GM23338 (cell line): Measurements from ENCODE around the gene TUBB1. TPM values are rescaled to one million over a fixed set of nuclear protein-coding genes. Genes with fewer than 3 reads are reported as not detected.

Experiments
- ATAC-seq: fragments of 200-7000 bp; cut with Tn5 transposase; 3 replicates; pipeline ENCODE4 v1.9.1; 2020
- DNase-seq: peaks from one replicate; pipeline ENCODE4 v3.0.0-alpha.2; 2015; ENCODE audit warnings: low spot score
- H2AFZ ChIP-seq: fragments of 200-600 bp; sonication (generic); 2 replicates; pipeline ENCODE4 v1.8.0; 2016; ENCODE audit warnings: antibody characterized with exemption, mild to moderate bottlenecking, moderate library complexity
- H3F3A ChIP-seq: fragments of 200-600 bp; sonication (generic); replicated peaks from 2 replicates; pipeline ENCODE4 v1.8.0; 2017; ENCODE audit warnings: antibody characterized with exemption, mixed run types, low read depth
- H3K27ac ChIP-seq: fragments of 200-600 bp; sonication (generic); 2 replicates; pipeline ENCODE4 v1.6.1; 2016; ENCODE audit warnings: low read depth
- H3K27me3 ChIP-seq: fragments of 200-600 bp; sonication (generic); 2 replicates; pipeline ENCODE4 v1.8.0; 2016; ENCODE audit warnings: mild to moderate bottlenecking, mixed run types, moderate library complexity; ENCODE audit not compliant: insufficient read depth
- H3K36me3 ChIP-seq: fragments of 200-600 bp; sonication (generic); 2 replicates; pipeline ENCODE4 v1.8.0; 2016; ENCODE audit warnings: mild to moderate bottlenecking; ENCODE audit not compliant: insufficient read depth
- H3K4me1 ChIP-seq: fragments of 200-600 bp; sonication (generic); 2 replicates; pipeline ENCODE4 v1.8.0; 2016; ENCODE audit warnings: mild to moderate bottlenecking, moderate library complexity; ENCODE audit not compliant: insufficient read depth
- H3K4me2 ChIP-seq: fragments of 200-600 bp; sonication (generic); 2 replicates; pipeline ENCODE4 v1.7.1; 2017; ENCODE audit warnings: mixed run types
- H3K4me3 ChIP-seq: fragments of 200-600 bp; sonication (generic); 2 replicates; pipeline ENCODE4 v1.6.1; 2016; ENCODE audit warnings: mixed run types
- H3K79me2 ChIP-seq: fragments of 200-600 bp; sonication (generic); replicated peaks from 2 replicates; pipeline ENCODE4 v1.8.0; 2017; ENCODE audit warnings: mild to moderate bottlenecking; ENCODE audit not compliant: insufficient read depth
- H3K9me2 ChIP-seq: fragments of 200-600 bp; sonication (generic); 2 replicates; pipeline ENCODE4 v1.8.0; 2017; ENCODE audit not compliant: insufficient read depth
- H4K20me1 ChIP-seq: fragments of 200-600 bp; sonication (generic); replicated peaks from 2 replicates; pipeline ENCODE4 v1.8.0; 2017; ENCODE audit warnings: mild to moderate bottlenecking; ENCODE audit not compliant: insufficient read depth
- H3K27ac Mint-ChIP-seq: 2 replicates; pipeline ENCODE4 v1.8.0; 2020; ENCODE audit warnings: inconsistent platforms, mild to moderate bottlenecking, moderate library complexity, mixed read lengths
- H3K27me3 Mint-ChIP-seq: 3 replicates; pipeline ENCODE4 v1.8.0; 2022; ENCODE audit warnings: low read depth, mild to moderate bottlenecking, moderate library complexity, mixed read lengths, inconsistent platforms; ENCODE audit not compliant: insufficient read depth, poor library complexity
- H3K36me3 Mint-ChIP-seq: 3 replicates; pipeline ENCODE4 v1.8.0; 2021; ENCODE audit warnings: low read depth, mild to moderate bottlenecking, inconsistent platforms, moderate library complexity, mixed read lengths
- H3K4me1 Mint-ChIP-seq: 3 replicates; pipeline ENCODE4 v1.8.0; 2020; ENCODE audit warnings: mild to moderate bottlenecking, inconsistent platforms, mixed read lengths
- H3K4me3 Mint-ChIP-seq: 3 replicates; pipeline ENCODE4 v1.8.0; 2021; ENCODE audit warnings: moderate library complexity, mild to moderate bottlenecking, inconsistent platforms, mixed read lengths
- H3K9me3 Mint-ChIP-seq: 3 replicates; pipeline ENCODE4 v1.8.0; 2020; ENCODE audit warnings: moderate library complexity, mild to moderate bottlenecking, inconsistent platforms, mixed read lengths
- CTCF ChIP-seq, 2 experiments: fragments of 200-600 bp in 1 of 2; sonication (generic) in 1 of 2; conservative IDR thresholded peaks; 2 replicates each; pipeline versions ENCODE4 v1.5.1 to v1.6.1; 2016 to 2017; ENCODE audit warnings: antibody characterized with exemption in 2 of 2, low read depth in 2 of 2, mild to moderate bottlenecking in 2 of 2, moderate library complexity in 1 of 2
- ETS1 ChIP-seq: IDR thresholded peaks from 2 replicates; pipeline ENCODE4 v1.6.1; 2016; ENCODE audit warnings: antibody characterized with exemption
- EZH2phosphoT487 ChIP-seq: fragments of 200-600 bp; sonication (generic); IDR thresholded peaks from one replicate; pipeline ENCODE4 v1.8.1; 2018; ENCODE audit warnings: antibody characterized with exemption; ENCODE audit not compliant: unreplicated experiment
- REST ChIP-seq: IDR thresholded peaks from one replicate; pipeline ENCODE4 v1.6.1; 2018; ENCODE audit warnings: antibody characterized with exemption; ENCODE audit not compliant: unreplicated experiment
- STAT1 ChIP-seq: IDR thresholded peaks from one replicate; pipeline ENCODE4 v1.6.1; 2016; ENCODE audit warnings: antibody characterized with exemption; ENCODE audit not compliant: unreplicated experiment
- polyA plus RNA-seq: library from polyadenylated mRNA; unstranded; fragments of >200 nt; fragmentation: Nextera tagmentation; extraction: Ambion mirVana; gene quantifications from 2 replicates; pipeline ENCODE4 v1.2.1, GENCODE V29; 2016
- total RNA-seq: library from RNA; depleted of rRNA; stranded (reverse); fragments of >200 nt; shearing (Covaris generic); gene quantifications from 2 replicates; pipeline ENCODE4 v1.2.3, GENCODE V29; 2014

TUBB1 gene
- total and polyA plus RNA-seq, 2 experiments from 2014 or later = not detected

- TF ChIP-seq CTCF (conservative IDR thresholded peaks at IDR 0.05; ENCODE audit: low read depth in 2 of 2) = no peak
Measured at GRCh38 chr20:59051666-59052185, 32.5 kb downstream of the TUBB1 start (continued).

- no peak for ATAC-seq
Measured at GRCh38 chr20:59055302-59055701, 36.1 kb downstream of the TUBB1 start.

GRCh38 chr20:59062081-59062480, 42.9 kb downstream of the TUBB1 start:
- Mint-ChIP-seq H3K9me3 (no peaks in the 10 kb centered on the region), H3K4me1 (no peaks in the 10 kb centered on the region), H3K4me3 (no peak overlapping the region), H3K27ac (no peak overlapping the region), H3K36me3 (no peaks in the 10 kb centered on the region), H3K27me3 (peaks cover 3% of the 10 kb centered on the region)
- Histone ChIP-seq H3K36me3 (no peaks in the 10 kb centered on the region), H3K4me1 (no peaks in the 10 kb centered on the region), H4K20me1 (no peaks in the 10 kb centered on the region), H3K9me2 (no peaks in the 10 kb centered on the region), H3K79me2 (no peaks in the 10 kb centered on the region), H3K4me3 (no peak overlapping the region), H3F3A (no peaks in the 10 kb centered on the region), H2AFZ (no peak overlapping the region), H3K27ac (no peak overlapping the region), H3K27me3 (no peaks in the 10 kb centered on the region), H3K4me2 (no peak overlapping the region)
- DNase-seq = no peak
- TF ChIP-seq REST = peak; percentile 37
- TF ChIP-seq ETS1 = no peak
- ATAC-seq = no peak

More at GRCh38 chr20:59055302-59055701, 36.1 kb downstream of the TUBB1 start:
- no peak for TF ChIP-seq STAT1
- no peak for TF ChIP-seq EZH2phosphoT487
- peak; percentile 21 to 24; a peak in 3 of 4 replicates for TF ChIP-seq CTCF (conservative IDR thresholded peaks at IDR 0.05; ENCODE audit: low read depth in 2 of 2)
- Histone ChIP-seq H3K27me3 (no peaks in the 10 kb centered on the region), H3K36me3 (no peaks in the 10 kb centered on the region), H2AFZ (no peak overlapping the region), H3K4me1 (no peaks in the 10 kb centered on the region), H3K27ac (no peak overlapping the region), H3K79me2 (no peaks in the 10 kb centered on the region), H3F3A (no peaks in the 10 kb centered on the region), H3K9me2 (no peaks in the 10 kb centered on the region), H3K4me2 (no peak overlapping the region), H4K20me1 (no peaks in the 10 kb centered on the region), H3K4me3 (no peak overlapping the region)
- no peak for DNase-seq
- peaks cover 3% of the 10 kb centered on the region for H3K27me3 Mint-ChIP-seq
- no peaks in the 10 kb centered on the region for H3K36me3 Mint-ChIP-seq
- no peaks in the 10 kb centered on the region for H3K9me3 Mint-ChIP-seq
- H3K4me3 Mint-ChIP-seq = no peak overlapping the region
- H3K27ac Mint-ChIP-seq = no peak overlapping the region
- no peaks in the 10 kb centered on the region for H3K4me1 Mint-ChIP-seq
